HG03066 (cell line): ENCODE data around the gene GUCA1C.

Experiments
- ATAC-seq: cut with Tn5 transposase; IDR thresholded peaks from one replicate; pipeline ENCODE4 v1.9.1; 2021; ENCODE audit warnings: low read depth; ENCODE audit not compliant: unreplicated experiment

The GUCA1C gene, protein sequence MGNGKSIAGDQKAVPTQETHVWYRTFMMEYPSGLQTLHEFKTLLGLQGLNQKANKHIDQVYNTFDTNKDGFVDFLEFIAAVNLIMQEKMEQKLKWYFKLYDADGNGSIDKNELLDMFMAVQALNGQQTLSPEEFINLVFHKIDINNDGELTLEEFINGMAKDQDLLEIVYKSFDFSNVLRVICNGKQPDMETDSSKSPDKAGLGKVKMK

DNA sequence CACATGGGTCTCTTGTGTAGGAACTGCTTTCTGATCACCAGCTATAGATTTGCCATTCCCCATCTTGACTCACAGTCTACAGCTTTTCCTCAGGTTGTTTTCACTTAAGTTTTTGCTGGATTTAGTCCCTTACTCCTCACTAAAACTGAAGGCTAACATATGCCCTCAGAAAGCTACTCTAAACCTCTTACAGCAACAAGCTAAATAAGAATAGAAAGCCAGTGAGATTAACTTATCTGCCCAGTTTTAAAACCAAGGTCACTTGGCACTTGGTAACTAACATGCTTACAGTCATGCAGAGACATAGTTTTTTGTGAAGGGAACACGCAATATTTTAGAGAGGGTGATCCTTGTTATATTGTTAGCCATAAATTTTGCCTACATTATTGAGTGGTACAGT lies at the start of gene GUCA1C:
Gene GUCA1C (minus strand): TSS at position 180 of the 400 bp plus-strand sequence. CDS start 117 bp downstream, at position 63.
- no peak for ATAC-seq

DNA sequence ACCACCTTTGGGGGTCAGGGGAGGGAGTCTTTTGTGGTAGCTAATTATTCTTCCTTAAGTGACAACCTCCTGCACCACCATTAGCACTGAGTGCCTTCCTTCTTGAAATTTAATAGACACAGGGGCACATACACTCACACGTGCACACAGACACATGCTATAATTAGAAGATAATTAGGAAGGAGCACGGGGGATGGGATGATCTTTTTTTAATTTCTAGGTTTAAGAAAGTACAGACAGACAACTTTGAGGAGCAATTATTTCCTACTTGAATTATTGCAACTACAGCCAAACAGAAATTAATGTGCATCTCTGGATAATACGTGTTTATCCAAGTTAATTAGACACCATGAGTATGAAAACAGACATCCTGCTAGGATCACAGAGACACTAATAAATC lies 44.8 kb upstream of the GUCA1C start:
- no peak for ATAC-seq

DNA sequence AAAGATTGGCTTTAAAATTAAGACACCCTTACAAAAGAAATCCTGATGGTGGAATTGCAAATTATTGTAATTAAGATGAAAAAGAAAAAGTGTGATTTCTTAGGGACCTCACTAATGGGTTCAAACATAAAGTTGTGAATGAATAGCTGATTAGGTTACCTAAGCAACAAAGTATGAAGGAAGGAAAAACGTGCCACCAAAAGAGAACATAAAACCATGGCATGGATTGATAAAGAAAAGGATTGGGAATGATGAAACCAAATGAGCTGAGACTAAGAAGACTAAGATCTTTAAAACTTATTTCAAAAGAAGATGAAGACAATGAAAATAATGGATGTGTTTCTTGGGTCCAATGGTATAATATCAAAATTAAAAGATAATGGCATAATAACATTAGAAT lies 32.2 kb upstream of the GUCA1C start:
- ATAC-seq, result no peak

DNA sequence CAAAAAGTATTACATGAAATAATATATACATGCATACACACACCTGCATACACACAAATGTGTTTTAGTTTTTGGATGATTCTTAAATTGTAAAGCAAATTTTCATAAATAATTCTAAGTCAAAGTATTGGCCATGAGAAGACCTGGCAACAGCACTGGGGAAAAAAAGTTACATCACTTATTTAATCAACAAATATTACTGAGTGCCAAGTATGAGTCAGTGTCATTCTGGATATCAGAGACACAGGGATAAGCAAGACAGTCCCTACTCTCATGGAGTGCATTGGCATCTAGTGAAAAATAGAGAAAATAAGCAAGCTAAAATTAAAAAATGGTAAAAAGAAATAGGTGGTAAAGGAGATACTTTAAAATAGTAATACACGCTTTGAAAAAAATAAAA lies 29.4 kb upstream of the GUCA1C start:
- ATAC-seq, result no peak

- ATAC-seq, result no peak
These were observed 22.4 kb upstream of the GUCA1C start for GRCh38 chr3:108976058-108976457.

GRCh38 chr3:108973019-108973418 lies 19.3 kb upstream of the GUCA1C start:
- ATAC-seq, result no peak

DNA sequence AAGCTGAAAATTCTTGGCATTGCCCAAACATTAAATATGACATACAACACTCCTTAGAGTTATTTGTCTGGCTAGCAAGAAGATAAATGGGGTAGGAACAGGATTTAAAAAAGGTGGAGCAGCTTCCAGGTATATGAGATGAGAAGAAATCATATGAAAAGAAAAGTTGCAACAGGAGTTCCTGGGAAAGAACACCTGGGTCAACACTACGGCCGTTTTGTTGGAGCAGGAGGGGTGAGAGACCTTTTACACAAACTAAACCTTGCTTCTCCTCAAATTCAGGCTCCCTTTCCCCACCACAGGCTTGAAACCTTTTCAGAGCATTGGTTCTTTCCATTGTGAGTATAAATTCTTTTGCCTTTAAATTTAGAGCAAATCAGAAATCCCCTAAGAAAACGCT lies 18.8 kb upstream of the GUCA1C start:
- no peak for ATAC-seq

- ATAC-seq, result no peak
These were observed 16.9 kb upstream of the GUCA1C start for GRCh38 chr3:108970561-108970960.

DNA sequence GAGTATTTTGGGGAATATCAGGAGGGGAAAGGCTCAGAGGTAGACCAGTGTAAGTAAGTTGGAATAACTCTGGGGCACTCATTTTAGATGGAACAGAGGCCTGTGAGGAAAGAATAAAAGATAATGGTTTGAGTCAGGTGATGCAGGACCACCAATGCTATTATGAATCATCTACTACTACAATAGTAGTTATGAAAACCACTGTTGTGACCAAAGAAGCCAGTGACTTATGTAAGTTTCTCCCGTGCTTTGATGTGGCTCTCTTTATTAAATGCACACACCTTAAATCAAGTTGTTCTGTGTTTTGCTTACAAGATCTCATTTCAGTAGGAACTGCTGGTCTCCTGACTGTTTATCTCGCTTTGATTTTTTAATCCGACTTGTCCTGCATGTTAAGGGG lies 13.1 kb upstream of the GUCA1C start:
- no peak for ATAC-seq

GRCh38 chr3:108959017-108959416 lies 5.3 kb upstream of the GUCA1C start:
- ATAC-seq, result no peak

DNA sequence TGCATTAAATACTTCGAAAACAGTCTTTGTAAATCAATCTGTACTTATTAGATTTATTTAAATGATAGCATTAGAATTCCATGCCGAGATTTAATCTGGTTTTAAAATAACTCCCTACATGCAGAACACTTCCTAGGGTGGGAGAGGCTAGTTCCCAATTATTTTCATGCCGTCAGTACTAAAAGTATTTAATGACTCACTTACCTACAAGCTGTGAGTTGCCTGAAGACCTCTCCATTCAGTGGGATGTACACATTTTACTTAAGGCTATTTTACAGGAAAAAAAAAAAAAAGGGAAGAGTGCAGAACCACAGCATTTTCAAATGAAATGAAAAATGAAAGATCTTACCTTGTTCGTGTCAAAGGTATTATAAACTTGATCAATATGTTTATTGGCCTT lies 469 bp downstream of the GUCA1C start:
- no peak for ATAC-seq

DNA sequence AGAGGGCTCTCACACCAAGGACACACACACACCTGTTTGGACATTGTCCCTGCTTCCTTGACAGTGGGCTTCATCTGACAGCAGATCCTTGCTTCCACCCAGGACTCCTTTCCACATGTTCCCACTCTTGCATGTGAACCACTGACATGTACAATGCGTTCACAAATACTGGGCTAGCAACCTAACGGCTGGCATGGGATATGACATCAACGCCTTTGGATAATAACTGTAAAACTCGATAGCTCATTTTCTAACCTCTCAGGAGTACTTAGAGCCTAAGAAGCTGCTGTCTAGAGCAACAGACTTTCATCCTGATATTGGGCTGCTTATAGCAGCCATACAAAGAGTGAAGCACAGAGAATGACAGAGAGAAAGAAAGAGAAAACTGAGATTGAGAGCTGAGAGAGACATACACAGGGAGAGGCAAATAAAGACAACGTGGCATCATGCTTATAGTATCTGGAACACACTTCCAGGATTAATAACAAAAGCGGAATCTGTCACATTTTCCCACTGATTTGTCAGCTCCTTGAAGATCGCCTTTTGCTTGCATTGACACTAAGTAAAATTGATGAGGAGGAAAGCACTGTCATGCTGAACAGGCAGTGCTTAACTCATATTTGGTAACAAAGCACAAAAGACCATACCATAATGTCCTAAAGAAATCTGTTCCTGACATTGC lies 1.7 kb downstream of the GUCA1C start:
- ATAC-seq, result no peak

DNA sequence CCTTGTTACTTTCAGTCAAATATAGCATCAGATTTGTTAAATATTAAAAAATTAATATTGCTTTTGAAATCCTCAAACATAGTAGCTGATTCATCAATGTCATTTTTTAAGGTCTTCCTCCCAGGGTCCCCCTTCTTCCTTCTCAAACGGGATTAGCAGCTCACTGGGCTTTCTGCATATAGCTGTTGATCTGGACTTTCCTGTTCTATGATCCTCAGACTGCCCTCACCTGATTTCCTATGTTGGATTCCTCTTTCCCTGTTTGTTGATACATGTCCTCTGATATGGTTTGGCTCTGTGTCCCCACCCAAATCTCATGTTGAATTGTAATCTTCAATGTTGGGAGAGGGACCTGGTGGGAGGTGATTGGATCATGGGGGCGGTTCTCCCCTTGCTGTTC lies 5.8 kb downstream of the GUCA1C start:
- ATAC-seq, result no peak

DNA sequence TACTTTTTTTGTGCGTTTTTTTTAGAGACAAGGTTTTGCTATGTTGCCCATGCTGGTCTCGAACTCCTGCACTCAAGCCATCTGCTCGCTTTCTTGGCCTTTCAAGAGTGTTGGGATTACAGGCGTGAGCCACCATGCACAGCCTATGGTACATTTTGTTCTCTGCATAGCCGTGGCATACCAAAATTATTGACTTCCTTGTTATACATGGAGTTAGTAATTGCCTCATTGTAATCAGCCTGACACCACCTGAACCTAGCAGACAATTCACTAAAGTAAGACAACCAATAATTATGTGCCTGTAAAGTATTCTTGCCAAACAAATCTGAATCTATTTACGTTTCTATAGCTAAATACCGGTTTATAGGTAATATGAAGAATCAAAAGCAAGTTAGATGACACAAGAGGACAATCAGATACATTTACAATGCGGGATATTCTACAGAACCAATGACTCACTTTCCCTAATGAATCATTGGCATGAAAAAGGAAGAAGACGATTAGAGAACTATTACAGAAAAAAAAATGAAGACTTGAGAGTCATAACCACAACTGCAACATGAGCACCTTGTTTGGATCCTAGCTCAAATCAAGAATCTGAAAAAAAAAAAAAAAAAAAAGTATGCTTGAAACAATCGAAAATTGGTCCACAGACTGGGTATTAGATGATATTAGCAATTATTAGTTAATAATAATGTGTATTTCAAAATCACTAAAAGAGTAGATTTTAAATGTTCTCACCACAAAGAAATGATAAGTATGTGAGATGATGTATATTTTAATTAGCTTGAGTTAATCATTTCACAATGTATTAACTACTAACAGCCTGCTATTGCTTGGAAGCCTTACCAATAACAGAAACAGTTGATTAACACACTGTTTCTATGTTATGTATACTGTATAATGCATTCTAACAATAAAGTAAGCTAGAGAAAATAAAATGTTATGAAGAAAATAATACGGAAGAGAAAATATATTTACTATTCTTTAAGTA lies 7.1 kb downstream of the GUCA1C start:
- ATAC-seq, result no peak

GRCh38 chr3:108940568-108941263 lies 13.0 kb downstream of the GUCA1C start:
- ATAC-seq, result no peak

DNA sequence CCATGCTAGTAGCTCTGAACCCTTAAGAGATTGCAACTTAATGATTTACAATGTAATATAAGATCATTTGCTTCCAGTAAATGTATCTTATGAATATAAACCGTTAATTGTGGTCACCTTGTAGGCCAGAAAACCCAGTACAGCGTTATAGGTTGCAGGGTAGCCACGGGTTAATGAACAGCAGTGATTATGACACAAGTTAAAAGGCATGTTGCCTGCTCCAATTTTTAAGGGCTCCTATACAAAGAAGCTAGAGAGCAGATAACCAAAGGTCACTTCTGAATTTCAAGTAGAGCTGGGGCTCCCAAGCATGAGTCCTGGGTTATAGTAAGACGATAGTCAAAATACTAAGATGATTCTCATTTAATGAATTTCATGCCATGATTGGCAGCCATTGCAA lies 13.5 kb downstream of the GUCA1C start:
- ATAC-seq, result no peak

DNA sequence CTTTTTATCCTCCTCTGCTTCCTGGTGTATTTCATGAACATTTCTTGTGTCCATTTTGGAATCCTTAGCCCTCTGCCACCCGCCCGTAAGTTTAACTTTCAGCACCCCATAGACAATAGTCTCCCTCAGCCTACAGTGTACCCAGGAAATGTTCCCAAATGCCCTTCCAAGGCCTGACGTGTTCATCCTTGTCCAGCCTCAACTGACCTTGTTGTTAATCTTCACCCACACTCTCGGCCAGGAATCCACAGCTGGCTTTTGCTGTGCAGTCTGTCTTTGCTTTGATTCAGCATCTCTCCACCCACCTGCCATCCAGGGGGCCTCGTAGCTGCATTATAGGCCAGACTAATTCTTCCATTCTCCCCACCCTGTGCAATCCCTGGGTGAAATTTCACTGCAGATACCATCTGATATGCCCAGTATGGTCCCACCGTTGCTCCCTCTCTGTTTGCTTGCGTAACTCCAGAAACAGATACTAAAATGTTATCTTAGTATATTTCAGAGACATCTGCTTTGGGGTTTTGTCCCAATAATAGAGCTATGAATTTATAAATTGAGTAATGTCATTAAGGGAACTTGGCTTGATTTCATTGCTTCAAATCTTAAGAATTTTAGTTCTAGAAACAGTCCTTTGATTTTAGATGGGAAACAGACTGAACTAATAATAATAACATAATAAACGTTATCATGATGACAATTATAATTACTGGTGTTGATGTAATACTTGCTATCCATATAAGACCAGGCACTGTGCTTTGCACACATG lies 16.6 kb downstream of the GUCA1C start:
- ATAC-seq, result no peak

DNA sequence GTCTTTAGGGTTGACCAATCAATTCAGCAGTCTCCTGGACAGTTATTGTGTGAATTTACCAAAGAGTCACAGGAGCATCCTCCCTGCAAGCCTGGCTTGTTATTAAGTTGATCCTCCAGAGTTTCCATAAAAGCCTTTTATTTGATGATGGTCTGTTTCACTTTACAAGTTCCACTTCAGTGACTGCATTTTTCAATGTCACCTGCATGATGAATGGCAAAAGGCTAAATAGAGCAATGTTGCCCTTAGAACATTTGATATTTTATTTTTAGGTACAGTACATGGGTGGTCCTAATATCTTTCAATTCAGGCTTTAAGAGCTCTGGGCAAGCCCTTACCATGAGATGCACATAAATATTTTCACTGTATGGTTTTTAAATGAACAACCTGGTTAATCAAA lies 22.6 kb downstream of the GUCA1C start:
- ATAC-seq, result no peak

DNA sequence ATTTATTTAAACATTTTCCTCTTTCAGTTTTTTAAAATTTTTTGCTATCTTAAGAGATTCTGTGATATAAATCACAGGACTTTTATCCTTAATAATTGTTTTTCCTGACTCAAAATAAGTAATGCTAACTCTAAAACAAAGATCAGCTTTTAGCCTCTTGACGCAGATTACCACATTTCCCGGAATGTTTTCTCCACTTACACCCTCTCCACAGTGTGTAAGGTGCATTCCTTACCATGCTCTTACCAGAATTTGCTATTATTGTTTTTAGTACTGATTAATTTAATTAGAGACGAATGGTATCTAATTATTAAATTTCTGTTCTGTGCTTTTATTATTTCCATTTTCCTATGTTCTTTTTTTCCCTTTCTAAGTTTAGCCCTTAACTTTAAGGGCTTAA lies 34.8 kb downstream of the GUCA1C start:
- ATAC-seq, result no peak
